Loucy (cell line): ENCODE data around the gene TPST2.

Experiments
- H2AFZ ChIP-seq: fragments of 200-600 bp; sonication (generic); 2 replicates; pipeline ENCODE4 v1.6.0; 2016; ENCODE audit warnings: antibody characterized with exemption, mild to moderate bottlenecking, low read length, moderate library complexity
- H3F3A ChIP-seq: fragments of 200-600 bp; 2 replicates; pipeline ENCODE4 v1.6.0; 2016; ENCODE audit warnings: antibody characterized with exemption, low read depth, mild to moderate bottlenecking
- H3K27me3 ChIP-seq: fragments of 200-600 bp; sonication (generic); 2 replicates; pipeline ENCODE4 v1.6.1; 2014; ENCODE audit warnings: low read length, mild to moderate bottlenecking; ENCODE audit not compliant: insufficient read depth, poor library complexity, severe bottlenecking
- H3K36me3 ChIP-seq: fragments of 200-600 bp; sonication (generic); 2 replicates; pipeline ENCODE4 v1.6.1; 2016; ENCODE audit warnings: low read length; ENCODE audit not compliant: insufficient read depth
- H3K4me1 ChIP-seq: fragments of 200-600 bp; sonication (generic); 2 replicates; pipeline ENCODE4 v1.5.1; 2014; ENCODE audit warnings: low read length, mild to moderate bottlenecking; ENCODE audit not compliant: insufficient read depth, poor library complexity, severe bottlenecking
- H3K4me2 ChIP-seq: fragments of 200-600 bp; sonication (generic); 2 replicates; pipeline ENCODE4 v1.6.0; 2014; ENCODE audit warnings: antibody characterized with exemption, low read length, low read depth, mild to moderate bottlenecking; ENCODE audit not compliant: poor library complexity, severe bottlenecking
- H3K4me3 ChIP-seq: fragments of 200-600 bp; sonication (generic); 2 replicates; pipeline ENCODE4 v1.5.1; 2014; ENCODE audit warnings: low read length, mild to moderate bottlenecking, mixed read lengths; ENCODE audit not compliant: poor library complexity, severe bottlenecking
- H3K79me2 ChIP-seq: fragments of 200-600 bp; sonication (generic); 2 replicates; pipeline ENCODE4 v1.6.1; 2014; ENCODE audit warnings: low read length; ENCODE audit not compliant: insufficient read depth
- H3K9ac ChIP-seq: fragments of 200-600 bp; sonication (generic); 2 replicates; pipeline ENCODE4 v1.6.0; 2014; ENCODE audit warnings: mild to moderate bottlenecking, low read depth, low read length, moderate library complexity; ENCODE audit not compliant: poor library complexity, severe bottlenecking
- H3K9me2 ChIP-seq: fragments of 200-600 bp; sonication (generic); replicated peaks from 2 replicates; pipeline ENCODE4 v1.6.1; 2016; ENCODE audit warnings: low read depth, low read length, mixed read lengths
- H3K9me3 ChIP-seq: fragments of 200-600 bp; sonication (generic); 2 replicates; pipeline ENCODE4 v1.6.1; 2014; ENCODE audit warnings: mild to moderate bottlenecking, antibody characterized with exemption, low read length, low read depth; ENCODE audit not compliant: insufficient read depth
- H4K20me1 ChIP-seq: fragments of 200-600 bp; sonication (generic); 2 replicates; pipeline ENCODE4 v1.6.0; 2014; ENCODE audit warnings: antibody characterized with exemption, low read length, mild to moderate bottlenecking; ENCODE audit not compliant: insufficient read depth, poor library complexity, severe bottlenecking
- CTCF ChIP-seq: fragments of 200-600 bp; sonication (generic); conservative IDR thresholded peaks from 2 replicates; pipeline ENCODE4 v1.5.1; 2014; ENCODE audit warnings: mild to moderate bottlenecking, antibody characterized with exemption, low read length
- EZH2phosphoT487 ChIP-seq: fragments of 200-600 bp; IDR thresholded peaks from 2 replicates; pipeline ENCODE4 v1.6.1; 2018; ENCODE audit warnings: antibody characterized with exemption, mild to moderate bottlenecking, moderate library complexity, borderline replicate concordance

TPST2 gene

GRCh38 chr22:26593763-26594162 lies 3.8 kb upstream of the TPST2 start:
- no peaks in the 10 kb centered on the region for H3K27me3 ChIP-seq
- H3K9me3 ChIP-seq: no peaks in the 10 kb centered on the region
- H3K4me3 ChIP-seq: no peak overlapping the region
- H2AFZ ChIP-seq: 0 out of 2 replicates have a peak overlapping the region, but pooled peaks have one; percentile 39
- no peak overlapping the region for H3K4me2 ChIP-seq
- H4K20me1 ChIP-seq: peaks cover 2% of the 10 kb centered on the region
- H3F3A ChIP-seq: 0 out of 2 replicates have a peak, but pooled peaks cover 3% of the 10 kb centered on the region
- TF ChIP-seq CTCF (no peak), EZH2phosphoT487 (no peak)
- H3K9me2 ChIP-seq: no peaks in the 10 kb centered on the region
- no peak overlapping the region for H3K9ac ChIP-seq
- peaks cover 35% of the 10 kb centered on the region for H3K4me1 ChIP-seq
- peaks cover 9% of the 10 kb centered on the region for H3K79me2 ChIP-seq
- H3K36me3 ChIP-seq: no peaks in the 10 kb centered on the region

GRCh38 chr22:26592421-26592891 lies 2.5 kb upstream of the TPST2 start:
- Histone ChIP-seq H3K9me2 (no peaks in the 10 kb centered on the region), H3K36me3 (no peaks in the 10 kb centered on the region), H3K4me3 (peak overlapping the region; percentile 4), H3K9ac (peak overlapping the region; percentile 7), H2AFZ (no peak overlapping the region), H3K9me3 (no peaks in the 10 kb centered on the region), H3K4me1 (peaks cover 40% of the 10 kb centered on the region), H3F3A (0 out of 2 replicates have a peak, but pooled peaks cover 3% of the 10 kb centered on the region), H3K27me3 (no peaks in the 10 kb centered on the region), H3K4me2 (peak overlapping the region; percentile 38), H4K20me1 (peaks cover 2% of the 10 kb centered on the region), H3K79me2 (peaks cover 19% of the 10 kb centered on the region)
- TF ChIP-seq CTCF (no peak), EZH2phosphoT487 (no peak)

- TF ChIP-seq CTCF: no peak
- Histone ChIP-seq H3K4me2 (peak overlapping the region; percentile 75), H3K9me3 (no peaks in the 10 kb centered on the region), H3K4me3 (peak overlapping the region; percentile 84), H3K27me3 (no peaks in the 10 kb centered on the region), H2AFZ (peak overlapping the region; percentile 61; the same call in 1 of the 2 replicates), H4K20me1 (peaks cover 6% of the 10 kb centered on the region), H3K36me3 (no peaks in the 10 kb centered on the region), H3K9ac (peak overlapping the region; percentile 78), H3K79me2 (peaks cover 19% of the 10 kb centered on the region), H3K4me1 (peaks cover 48% of the 10 kb centered on the region), H3F3A (0 out of 2 replicates have a peak, but pooled peaks cover 3% of the 10 kb centered on the region), H3K9me2 (no peaks in the 10 kb centered on the region)
Measured at GRCh38 chr22:26589367-26589844, 526 bp downstream of the TPST2 start.
